GM19372 (cell line): Measurements from ENCODE around the gene C19orf81.

ENCODE experiments used
- ATAC-seq: cut with Tn5 transposase; IDR thresholded peaks from one replicate; pipeline ENCODE4 v1.9.1; 2021; ENCODE audit warnings: mild to moderate bottlenecking, low read depth, moderate library complexity; ENCODE audit not compliant: unreplicated experiment

Gene C19orf81

DNA sequence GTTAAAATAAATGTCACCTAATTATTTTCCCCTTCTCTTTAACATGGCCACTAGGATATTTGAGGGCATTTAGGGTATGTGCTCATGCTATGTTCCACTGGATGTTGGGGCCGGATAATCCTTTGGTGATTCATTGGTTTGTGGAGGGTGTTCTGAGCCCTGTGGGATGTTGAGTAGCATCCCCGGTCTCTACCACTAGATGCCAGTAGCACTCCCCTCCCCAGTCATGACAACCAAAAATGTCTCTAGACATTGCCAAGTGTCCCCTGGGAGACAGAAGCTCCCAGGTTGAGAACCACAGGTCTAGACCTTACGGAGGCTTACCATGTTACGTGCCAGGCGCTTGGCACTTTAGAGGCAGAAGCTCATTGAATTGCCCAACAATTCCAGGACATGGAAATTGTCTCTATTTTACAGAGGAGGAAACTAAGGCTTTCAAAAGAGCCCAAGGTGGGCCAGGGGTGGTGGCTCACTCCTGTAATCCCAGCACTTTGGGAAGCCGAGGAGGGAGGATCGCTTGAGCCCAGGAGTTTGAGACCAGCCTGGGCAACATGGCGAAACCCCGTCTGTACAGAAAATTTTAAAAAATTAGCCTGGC is 56.3 kb downstream of the C19orf81 start:
- ATAC-seq: no peak

DNA sequence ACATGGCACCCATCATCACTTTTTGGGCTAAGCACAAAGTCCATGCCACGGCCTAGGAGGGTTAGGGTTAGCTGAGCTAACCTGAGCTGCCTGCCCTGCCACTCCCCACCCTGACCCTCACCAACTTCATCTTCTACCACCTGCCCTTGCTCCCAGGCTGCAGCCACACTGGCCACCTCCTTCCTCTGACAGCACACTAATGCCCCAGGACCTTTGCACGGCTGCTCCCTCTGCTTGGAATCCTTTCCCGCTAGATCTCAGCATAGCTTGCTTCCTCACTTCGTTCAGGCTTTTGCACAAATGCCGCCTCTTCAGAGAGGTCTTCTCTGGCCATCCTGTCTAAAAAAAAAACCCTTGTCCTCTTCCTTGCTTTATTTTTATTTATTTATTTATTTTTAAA is 57.1 kb downstream of the C19orf81 start:
- ATAC-seq: no peak

- ATAC-seq: no peak
Measured at GRCh38 chr19:50708179-50708879, 59.1 kb downstream of the C19orf81 start.
